C4-2B (cell line): ENCODE measurements around the gene LINC00632.

Experiments
- ZFX ChIP-seq: fragments of 450-650 bp; IDR thresholded peaks from 2 replicates; pipeline ENCODE4 v1.6.1; 2017
- TF ChIP-seq, protein P1 (sequence below): fragments of 450-650 bp; conservative IDR thresholded peaks from 2 replicates; pipeline ENCODE4 v1.5.1; 2017; ENCODE audit warnings: mild to moderate bottlenecking

DNA sequence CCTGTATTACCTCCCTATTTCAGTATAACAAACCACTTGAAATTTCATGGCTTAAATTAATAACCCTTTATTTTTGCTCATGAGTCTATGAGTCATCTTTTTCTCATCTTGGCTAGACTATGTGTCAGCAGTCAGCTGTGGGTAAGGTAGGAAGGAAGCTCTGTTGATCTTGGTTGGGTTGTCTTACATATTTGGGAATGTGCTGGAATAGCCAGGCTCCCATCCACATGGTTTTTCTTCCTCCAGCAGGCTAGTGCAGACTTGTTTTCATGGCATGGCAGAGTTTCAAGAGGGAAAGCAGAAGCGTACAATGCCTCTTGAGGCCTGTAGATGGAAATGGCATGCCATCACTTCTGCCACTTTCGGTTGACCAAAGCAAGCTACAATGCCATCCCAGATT lies 89.7 kb downstream of the LINC00632 start:
- TF ChIP-seq, protein P1, sequence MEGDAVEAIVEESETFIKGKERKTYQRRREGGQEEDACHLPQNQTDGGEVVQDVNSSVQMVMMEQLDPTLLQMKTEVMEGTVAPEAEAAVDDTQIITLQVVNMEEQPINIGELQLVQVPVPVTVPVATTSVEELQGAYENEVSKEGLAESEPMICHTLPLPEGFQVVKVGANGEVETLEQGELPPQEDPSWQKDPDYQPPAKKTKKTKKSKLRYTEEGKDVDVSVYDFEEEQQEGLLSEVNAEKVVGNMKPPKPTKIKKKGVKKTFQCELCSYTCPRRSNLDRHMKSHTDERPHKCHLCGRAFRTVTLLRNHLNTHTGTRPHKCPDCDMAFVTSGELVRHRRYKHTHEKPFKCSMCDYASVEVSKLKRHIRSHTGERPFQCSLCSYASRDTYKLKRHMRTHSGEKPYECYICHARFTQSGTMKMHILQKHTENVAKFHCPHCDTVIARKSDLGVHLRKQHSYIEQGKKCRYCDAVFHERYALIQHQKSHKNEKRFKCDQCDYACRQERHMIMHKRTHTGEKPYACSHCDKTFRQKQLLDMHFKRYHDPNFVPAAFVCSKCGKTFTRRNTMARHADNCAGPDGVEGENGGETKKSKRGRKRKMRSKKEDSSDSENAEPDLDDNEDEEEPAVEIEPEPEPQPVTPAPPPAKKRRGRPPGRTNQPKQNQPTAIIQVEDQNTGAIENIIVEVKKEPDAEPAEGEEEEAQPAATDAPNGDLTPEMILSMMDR: no peak
- TF ChIP-seq ZFX: no peak
